Measurements from ENCODE around the gene ZNF319.

ZNF319 gene

GRCh38 chr16:57957673-57958392 lies 42.6 kb downstream of the ZNF319 start:
- no peak for DNase-seq (ENCODE audit: insufficient read length, low spot score)
- no peak for FAIRE-seq

DNA sequence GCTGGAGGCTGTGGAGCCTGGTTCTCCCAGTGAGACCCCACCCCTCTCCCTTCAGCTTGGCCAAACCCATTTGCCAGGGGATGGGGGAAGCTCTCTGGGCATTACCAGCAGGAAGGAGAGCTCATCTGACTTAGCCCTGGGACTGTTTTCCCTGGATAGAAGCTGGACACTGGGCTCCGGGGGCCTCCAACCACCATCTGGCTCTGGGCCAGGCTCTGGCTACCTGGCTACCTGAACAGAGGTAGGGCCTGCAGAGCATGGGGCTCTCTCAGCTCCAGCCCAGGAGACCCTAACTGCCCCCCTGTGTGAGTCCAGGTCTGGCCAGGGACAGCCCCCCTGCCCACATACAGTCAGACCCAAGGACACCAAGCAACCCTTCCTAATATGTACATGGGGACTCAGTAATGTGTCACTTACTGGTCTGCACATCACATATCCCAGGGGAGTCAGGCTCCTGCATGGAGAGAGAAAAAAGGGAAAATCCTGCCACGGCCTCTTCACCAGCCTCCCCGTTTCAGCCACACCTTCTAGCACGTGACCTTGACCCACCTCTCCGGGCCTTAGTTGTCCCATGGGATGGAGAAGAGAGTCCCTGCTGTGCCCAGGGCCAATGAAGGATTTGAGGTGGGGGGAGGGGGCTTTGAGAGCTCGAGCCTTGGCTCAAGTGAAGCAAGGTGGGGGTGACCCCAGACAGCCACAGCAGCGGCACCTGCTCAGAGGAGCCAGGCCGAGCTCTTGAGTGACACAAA lies 43.4 kb downstream of the ZNF319 start:
- FAIRE-seq, result no peak
- no peak for DNase-seq (ENCODE audit: insufficient read length, low spot score)

DNA sequence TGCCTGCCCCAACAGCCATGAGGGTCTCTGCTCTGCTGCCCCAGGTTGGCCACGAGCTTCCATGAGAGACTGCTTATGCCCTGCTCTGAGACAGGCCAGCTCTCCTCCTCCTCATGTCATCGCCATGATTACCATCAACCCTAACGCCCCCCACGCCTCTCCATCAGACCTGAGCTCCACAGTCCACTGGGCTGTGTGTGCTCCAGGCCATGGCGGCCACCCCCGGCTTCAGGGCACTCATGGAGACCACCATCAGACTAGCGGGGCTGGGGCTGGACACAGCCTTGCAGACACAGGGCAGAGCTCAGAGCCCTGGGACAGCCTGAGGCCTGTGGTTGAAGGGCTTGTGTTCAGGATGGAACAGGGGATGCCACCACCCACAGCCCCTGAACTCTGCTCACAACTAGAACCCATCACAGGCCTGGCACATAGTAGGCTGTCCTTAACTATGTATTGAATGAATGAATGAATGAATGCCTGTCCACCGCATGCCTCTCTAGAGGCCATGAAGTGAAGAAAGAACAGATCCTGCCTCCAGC lies 44.1 kb downstream of the ZNF319 start:
- DNase-seq (ENCODE audit: insufficient read length, low spot score), result no peak

GRCh38 chr16:57955572-57956188 lies 44.8 kb downstream of the ZNF319 start:
- no peak for FAIRE-seq
- DNase-seq (ENCODE audit: insufficient read length, low spot score), result no peak

More for the DNA sequence above, 44.1 kb downstream of the ZNF319 start:
- no peak for FAIRE-seq

GRCh38 chr16:57953857-57954256 lies 46.6 kb downstream of the ZNF319 start:
- DNase-seq (ENCODE audit: insufficient read length, low spot score) (no peak), FAIRE-seq (no peak)

DNA sequence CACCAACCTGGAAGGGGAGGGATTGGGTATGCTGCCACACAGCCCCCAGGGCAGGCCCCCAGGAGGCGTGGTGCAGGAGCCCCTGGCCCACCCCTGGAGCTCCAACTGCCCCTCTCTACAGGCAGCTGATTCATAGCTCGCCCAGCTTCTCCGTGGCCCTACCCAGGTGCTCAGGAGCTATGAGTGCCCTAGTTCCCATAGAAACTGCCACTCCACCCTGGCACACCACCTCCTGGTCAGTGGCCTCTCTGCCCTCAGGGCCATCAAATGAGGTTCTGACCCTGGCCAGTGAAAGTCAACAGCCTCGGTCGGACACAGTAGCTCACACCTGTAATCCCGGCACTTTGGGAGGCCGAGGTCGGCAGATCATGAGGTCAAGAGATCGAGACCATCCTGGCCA lies 47.6 kb downstream of the ZNF319 start:
- FAIRE-seq (no peak), DNase-seq (ENCODE audit: insufficient read length, low spot score) (no peak)

DNA sequence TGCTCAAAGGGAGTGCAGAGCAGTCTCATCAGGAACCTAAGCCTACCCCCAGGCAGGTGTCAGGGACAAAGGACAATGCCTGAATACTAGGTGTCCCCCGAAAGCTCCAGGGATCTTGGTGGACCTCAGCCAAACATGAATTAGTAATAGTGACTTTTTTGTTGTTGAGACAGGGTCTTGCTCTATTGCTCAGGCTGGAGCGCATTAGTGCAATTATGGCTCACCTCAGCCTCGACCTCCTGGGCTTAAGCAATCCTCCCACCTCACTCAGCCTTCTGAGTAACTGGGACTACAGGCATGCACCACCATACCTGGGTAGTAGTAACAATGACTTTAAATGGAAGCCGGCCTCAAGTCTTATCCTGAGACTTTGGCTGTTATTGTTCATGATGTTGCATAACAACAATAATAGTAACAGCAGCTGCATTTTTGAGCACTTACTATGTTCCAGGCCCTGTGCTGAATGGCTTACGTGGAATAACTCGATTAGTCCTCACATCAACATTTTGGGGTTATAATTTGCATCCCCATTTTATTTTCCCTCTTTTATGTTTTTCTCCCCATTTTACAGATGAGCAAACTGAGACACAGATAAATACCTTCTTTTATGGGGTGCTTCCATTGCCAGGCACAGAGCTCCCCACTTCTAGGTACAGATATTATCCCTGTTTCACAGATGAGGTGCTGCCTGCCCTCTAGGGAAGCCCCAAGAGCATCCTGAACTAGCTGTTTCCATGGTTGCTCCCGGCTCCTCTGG lies 49.1 kb downstream of the ZNF319 start:
- no peak for FAIRE-seq
- DNase-seq (ENCODE audit: insufficient read length, low spot score), result no peak

DNA sequence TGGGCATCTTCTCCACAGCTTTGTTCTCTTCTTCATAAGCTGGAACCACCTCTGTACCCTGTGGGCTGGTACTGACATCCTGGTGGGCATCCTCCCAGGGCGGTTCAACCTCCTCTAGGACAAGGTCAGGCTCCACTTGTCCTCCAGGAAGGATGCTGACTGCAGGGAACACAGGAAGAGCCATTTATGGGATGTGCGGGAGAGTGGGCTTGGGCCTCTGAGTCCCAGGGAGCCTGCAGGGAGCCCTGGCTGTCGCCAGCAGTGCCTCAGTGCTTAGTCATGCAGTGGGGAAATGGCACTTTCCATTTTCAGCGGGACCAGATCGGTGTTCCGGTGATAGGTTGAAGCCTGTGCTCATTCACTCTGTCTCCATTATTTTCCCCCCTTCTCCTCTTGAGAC lies 50.1 kb downstream of the ZNF319 start:
- FAIRE-seq (no peak), DNase-seq (ENCODE audit: insufficient read length, low spot score) (no peak)

GRCh38 chr16:57949595-57950238 lies 50.8 kb downstream of the ZNF319 start:
- no peak for DNase-seq (ENCODE audit: insufficient read length, low spot score)
- no peak for FAIRE-seq

DNA sequence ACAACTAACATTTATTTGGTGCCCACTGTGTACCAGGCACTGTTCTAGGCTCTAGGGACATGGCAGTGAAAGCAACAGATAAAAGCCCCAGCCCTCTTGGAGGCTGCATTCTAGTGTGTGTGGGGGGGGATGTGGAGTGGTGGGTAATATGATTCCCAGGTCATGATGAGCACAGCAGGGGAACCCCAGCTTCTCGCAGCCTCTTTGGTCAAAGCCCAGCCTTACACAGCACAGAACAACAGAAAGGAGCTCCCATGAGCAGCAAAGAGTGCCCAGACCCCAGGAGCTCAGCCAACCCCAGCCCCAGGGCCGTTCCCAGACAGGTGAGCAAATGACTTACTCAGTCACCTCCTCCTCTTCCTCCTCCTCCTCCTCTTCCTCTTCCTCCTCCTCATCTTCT lies 51.5 kb downstream of the ZNF319 start:
- no peak for FAIRE-seq
- no peak for DNase-seq (ENCODE audit: insufficient read length, low spot score)

- DNase-seq (ENCODE audit: insufficient read length, low spot score) (no peak), FAIRE-seq (no peak)
These were observed 52.4 kb downstream of the ZNF319 start for GRCh38 chr16:57948027-57948426.

GRCh38 chr16:57947261-57947660 lies 53.2 kb downstream of the ZNF319 start:
- no peak for DNase-seq (ENCODE audit: insufficient read length, low spot score)
- FAIRE-seq, result no peak

DNA sequence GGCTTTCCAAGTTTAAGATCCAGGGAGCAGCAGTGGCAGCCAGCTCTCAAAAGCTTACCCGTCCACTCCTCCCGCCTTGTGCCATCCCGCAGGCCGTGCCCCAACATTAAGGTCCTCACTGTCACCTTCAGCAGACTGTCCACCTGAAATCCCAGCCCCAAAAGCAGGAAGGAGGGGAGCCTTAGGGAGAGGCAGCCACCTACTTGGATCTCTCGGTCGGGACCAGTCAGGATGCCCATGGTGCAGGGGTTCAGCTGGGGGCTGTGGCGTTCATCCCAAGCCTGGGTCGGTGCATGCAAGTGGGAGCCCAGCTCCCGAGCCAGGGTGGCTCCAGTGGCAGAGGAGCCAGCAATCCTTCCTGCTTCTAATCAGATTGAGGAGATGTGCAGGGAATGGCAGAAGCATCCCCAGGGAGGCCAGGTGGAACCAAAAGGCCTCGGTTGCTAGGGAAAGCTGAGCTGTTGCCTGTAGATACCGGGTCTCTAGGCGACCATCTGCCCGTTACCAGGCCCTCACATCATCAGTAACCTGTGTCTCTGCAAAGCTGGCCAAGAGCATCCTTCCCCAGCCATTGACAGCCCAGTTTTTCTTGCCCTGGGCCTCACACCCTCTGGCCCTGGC lies 54.2 kb downstream of the ZNF319 start:
- DNase-seq (ENCODE audit: insufficient read length, low spot score) (no peak), FAIRE-seq (no peak)

DNA sequence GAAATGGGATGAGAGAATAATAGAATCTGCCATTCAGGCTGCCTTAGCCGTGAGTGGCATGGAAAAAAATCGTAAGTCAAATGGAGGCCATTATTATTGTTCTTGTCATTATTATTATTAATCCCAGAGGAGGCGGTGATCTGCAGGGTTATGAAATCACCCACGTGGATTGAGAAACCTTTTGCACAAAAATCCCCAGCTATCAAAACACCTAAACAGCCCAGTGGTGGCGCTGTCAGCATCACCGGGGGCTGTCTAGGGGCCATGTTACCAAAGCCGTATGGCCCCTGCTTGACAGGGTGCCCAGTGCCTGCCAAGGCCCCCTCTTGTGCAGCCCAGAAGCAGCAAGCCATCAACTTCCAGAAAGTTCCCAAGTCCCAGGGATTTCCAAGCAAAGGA lies 54.7 kb downstream of the ZNF319 start:
- no peak for FAIRE-seq
- no peak for DNase-seq (ENCODE audit: insufficient read length, low spot score)

GRCh38 chr16:57944970-57945739 lies 55.3 kb downstream of the ZNF319 start:
- FAIRE-seq, result no peak
- DNase-seq (ENCODE audit: insufficient read length, low spot score), result no peak

Measured in GM19239 (cell line).